Measurements from ENCODE around the gene HDAC11.

Gene HDAC11

GRCh38 chr3:13544951-13545651, 65.0 kb downstream of the HDAC11 start:
- Mint-ChIP-seq H3K27ac (no peak overlapping the region), H3K36me3 (ENCODE audit: low read depth) (no peaks in the 10 kb centered on the region), H3K4me1 (peaks cover 39% of the 10 kb centered on the region), H3K9me3 (no peaks in the 10 kb centered on the region), H3K27me3 (ENCODE audit: low read depth, poor library complexity) (peaks cover 24% of the 10 kb centered on the region), H3K4me3 (no peak overlapping the region)
- TF ChIP-seq CTCF (IDR thresholded peaks at IDR 0.05) = no peak
- DNase-seq = no peak

GRCh38 chr3:13545952-13546454, 65.9 kb downstream of the HDAC11 start:
- peaks cover 38% of the 10 kb centered on the region for H3K4me1 Mint-ChIP-seq
- H3K9me3 Mint-ChIP-seq = no peaks in the 10 kb centered on the region
- TF ChIP-seq CTCF (IDR thresholded peaks at IDR 0.05) = no peak
- H3K27ac Mint-ChIP-seq = no peak overlapping the region
- DNase-seq = no peak
- H3K36me3 Mint-ChIP-seq (ENCODE audit: low read depth) = no peaks in the 10 kb centered on the region
- no peak overlapping the region for H3K4me3 Mint-ChIP-seq
- H3K27me3 Mint-ChIP-seq (ENCODE audit: low read depth, poor library complexity) = peaks cover 30% of the 10 kb centered on the region

- peak; percentile 32 for DNase-seq
- H3K4me3 Mint-ChIP-seq = no peak overlapping the region
- no peaks in the 10 kb centered on the region for H3K9me3 Mint-ChIP-seq
- TF ChIP-seq CTCF (IDR thresholded peaks at IDR 0.05) = no peak
- H3K27ac Mint-ChIP-seq = no peak overlapping the region
- H3K4me1 Mint-ChIP-seq = peaks cover 38% of the 10 kb centered on the region
- H3K36me3 Mint-ChIP-seq (ENCODE audit: low read depth) = no peaks in the 10 kb centered on the region
- peaks cover 30% of the 10 kb centered on the region for H3K27me3 Mint-ChIP-seq (ENCODE audit: low read depth, poor library complexity)
These were observed 66.6 kb downstream of the HDAC11 start for GRCh38 chr3:13546667-13547171.

GRCh38 chr3:13547591-13548371, 67.7 kb downstream of the HDAC11 start:
- H3K27me3 Mint-ChIP-seq (ENCODE audit: low read depth, poor library complexity) = peaks cover 39% of the 10 kb centered on the region
- H3K4me3 Mint-ChIP-seq = peak overlapping the region; percentile 73

More at GRCh38 chr3:13547591-13548371, 67.7 kb downstream of the HDAC11 start:
- Mint-ChIP-seq H3K27ac (no peak overlapping the region), H3K4me1 (peaks cover 45% of the 10 kb centered on the region), H3K36me3 (ENCODE audit: low read depth) (no peaks in the 10 kb centered on the region), H3K9me3 (no peaks in the 10 kb centered on the region)
- no peak for TF ChIP-seq CTCF (IDR thresholded peaks at IDR 0.05)
- DNase-seq = no peak
